K562 (cell line): ENCODE results near the gene PIK3AP1. TPM values are rescaled to one million over a fixed set of nuclear protein-coding genes. Genes with fewer than 3 reads are reported as not detected.

Experiments used
- ATAC-seq: fragments of 200-7000 bp; cut with Tn5 transposase; 3 replicates; pipeline ENCODE4 v1.9.1; 2020; ENCODE audit warnings: moderate library complexity
- BruUV-seq: library from RNA; stranded (reverse); fragments of 400-500 nt; replicated peaks from 2 replicates; lab custom pipeline; 2021; lab: Mats Ljungman, UMichigan
- CTCF ChIA-PET: fragments of 300-600 bp; formaldehyde crosslinking; extraction: SDS; loops from one replicate; lab custom pipeline; 2021; ENCODE audit warnings: low intra/inter-chr PET ratio; lab: Yijun Ruan, JAX
- POLR2A ChIA-PET: fragments of 300-600, 350-650 bp; sonication (Branson Sonifier 250); formaldehyde crosslinking; extraction: SDS; loops from one replicate; lab custom pipeline; 2021; ENCODE audit warnings: antibody characterized with exemption, inconsistent platforms; lab: Yijun Ruan, JAX
- DNase-seq, 4 experiments: peaks; one replicate each; pipeline versions ENCODE4 v3.0.0 to v3.0.0-alpha.2; 2011 to 2018; ENCODE audit warnings: low spot score in 3 of 4, mixed read lengths in 3 of 4; ENCODE audit errors: extremely low read depth in 1 of 4
- FAIRE-seq: peaks from 2 replicates; lab custom pipeline; 2011; peaks lifted over from hg19 to GRCh38; lab: Jason Lieb, UNC
- H2AFZ ChIP-seq: 2 replicates; pipeline ENCODE4 v1.6.0; 2011; ENCODE audit warnings: low read depth, low read length, control low read depth, inconsistent platforms
- H3K27ac ChIP-seq: fragments of 200-600 bp; 3 replicates; pipeline ENCODE4 v1.8.0; 2011; ENCODE audit warnings: low read depth, mild to moderate bottlenecking, control low read depth, inconsistent platforms, low read length, moderate library complexity, mixed read lengths; ENCODE audit errors: extremely low read depth
- H3K27me3 ChIP-seq, 2 experiments: fragments of 300-600 bp in 1 of 2; 2 replicates in 1 of 2; 3 replicates in 1 of 2; pipeline versions ENCODE4 v1.6.0 to v1.8.0; 2011; ENCODE audit warnings: inconsistent platforms in 2 of 2, low read length in 2 of 2, mild to moderate bottlenecking in 1 of 2, mixed read lengths in 1 of 2, moderate library complexity in 1 of 2; ENCODE audit not compliant: control insufficient read depth in 2 of 2, insufficient read depth in 2 of 2
- H3K36me3 ChIP-seq: fragments of 300-600 bp; 3 replicates; pipeline ENCODE4 v1.8.0; 2011; ENCODE audit warnings: mild to moderate bottlenecking, low read length, inconsistent platforms; ENCODE audit not compliant: control insufficient read depth, insufficient read depth
- H3K4me1 ChIP-seq, 2 experiments: fragments of 200-600 bp in 1 of 2; replicated peaks in 1 of 2; 2 replicates in 1 of 2; 3 replicates in 1 of 2; pipeline versions ENCODE4 v1.5.1 to v1.8.0; 2011; ENCODE audit warnings: inconsistent platforms in 2 of 2, low read length in 2 of 2, mild to moderate bottlenecking in 1 of 2, mixed read lengths in 1 of 2, moderate library complexity in 1 of 2; ENCODE audit not compliant: control insufficient read depth in 2 of 2, insufficient read depth in 2 of 2
- H3K4me2 ChIP-seq: 2 replicates; pipeline ENCODE4 v1.6.1; 2011; ENCODE audit warnings: low read length, control low read depth, inconsistent platforms, mixed read lengths; ENCODE audit not compliant: insufficient read depth
- H3K4me3 ChIP-seq: fragments of 200-600 bp; sonication (generic), shearing (Covaris generic); 2 replicates; pipeline ENCODE4 v1.5.1; 2016; ENCODE audit warnings: control low read depth, inconsistent platforms
- H3K79me2 ChIP-seq: fragments of 200-600 bp; 3 replicates; pipeline ENCODE4 v1.8.0; 2011; ENCODE audit warnings: low read length, inconsistent platforms; ENCODE audit not compliant: control insufficient read depth, insufficient read depth
- H3K9ac ChIP-seq, 2 experiments: 2 replicates each; pipeline versions ENCODE4 v1.6.0 to v1.6.1; 2011; ENCODE audit warnings: low read depth in 2 of 2, low read length in 2 of 2, control low read depth in 1 of 2, inconsistent platforms in 1 of 2, mild to moderate bottlenecking in 1 of 2, mixed read lengths in 1 of 2; ENCODE audit not compliant: insufficient read depth in 1 of 2
- H3K9me1 ChIP-seq: one replicate; pipeline ENCODE4 v1.6.0; 2011; ENCODE audit warnings: inconsistent platforms, mild to moderate bottlenecking, low read length, moderate library complexity; ENCODE audit not compliant: control insufficient read depth, insufficient read depth
- H3K9me3 ChIP-seq: replicated peaks from 2 replicates; pipeline ENCODE4 v1.5.1; 2011; ENCODE audit warnings: low read depth, low read length, inconsistent platforms; ENCODE audit not compliant: control insufficient read depth, insufficient read depth
- H4K20me1 ChIP-seq: replicated peaks from 2 replicates; pipeline ENCODE4 v1.6.1; 2011; ENCODE audit warnings: low read length, inconsistent platforms, mixed read lengths; ENCODE audit not compliant: control insufficient read depth, insufficient read depth
- BRCA1 ChIP-seq, 2 experiments: fragments of 450-650 bp in 1 of 2; sonication (generic) in 1 of 2; formaldehyde crosslinking in 1 of 2; IDR thresholded peaks; 2 replicates each; pipeline versions ENCODE4 v1.5.0 to v1.6.1; 2017 to 2020; ENCODE audit warnings: mild to moderate bottlenecking in 1 of 2, missing genetic modification reagents in 1 of 2
- GATAD2B ChIP-seq: fragments of 450-650 bp; IDR thresholded peaks from 2 replicates; pipeline ENCODE4 v1.6.1; 2017; ENCODE audit warnings: mild to moderate bottlenecking, borderline replicate concordance
- HOXB6 ChIP-seq: fragments of 250-450 bp; sonication (Bioruptor Pico); IDR thresholded peaks from 2 replicates; pipeline ENCODE4 v1.5.1; 2022; ENCODE audit warnings: mild to moderate bottlenecking, borderline replicate concordance
- MCM2 ChIP-seq: fragments of 450-650 bp; IDR thresholded peaks from 2 replicates; pipeline ENCODE4 v1.6.1; 2017; ENCODE audit warnings: low read depth, mild to moderate bottlenecking
- MTA3 ChIP-seq: fragments of 450-650 bp; formaldehyde crosslinking; IDR thresholded peaks from 2 replicates; pipeline ENCODE4 v1.6.1; 2017; ENCODE audit warnings: mild to moderate bottlenecking, borderline replicate concordance
- RAD21 ChIP-seq, 2 experiments: fragments of 250-450 bp in 1 of 2; fragments of 450-650 bp in 1 of 2; sonication (Bioruptor Pico) in 1 of 2; formaldehyde crosslinking in 1 of 2; IDR thresholded peaks in 1 of 2; conservative IDR thresholded peaks in 1 of 2; 2 replicates each; pipeline versions ENCODE4 v1.4.0 to v1.8.0; 2020 to 2022; ENCODE audit warnings: mild to moderate bottlenecking in 2 of 2, moderate library complexity in 1 of 2
- ZFP36 ChIP-seq: fragments of 150-350 bp; IDR thresholded peaks from 2 replicates; pipeline ENCODE4 v1.6.1; 2018; ENCODE audit warnings: low read length, low read depth; ENCODE audit not compliant: partially characterized antibody
- WGBS: fragments of 100-300 bp; shearing (Covaris generic); methylation state at CpG from one replicate; pipeline ENCODE4 v1.1.6; 2016; ENCODE audit warnings: low coverage, mixed read lengths; ENCODE audit not compliant: insufficient coverage; ENCODE audit errors: missing lambda C conversion rate; 5-methylcytosine and 5-hydroxymethylcytosine counted together
- in situ Hi-C: fragments of 300-500 bp; cut with MboI; formaldehyde crosslinking; loops from 4 replicates; pipeline ENCODE4 v1.15.0; 2018; ENCODE audit warnings: inconsistent platforms, mixed read lengths
- intact Hi-C: fragments of 100-400 bp; cut with micrococcal nuclease; formaldehyde crosslinking; loops from 2 replicates; pipeline ENCODE4 v1.14.2; 2022
- polyA plus RNA-seq, 8 experiments: library from polyadenylated mRNA; depleted of rRNA in 4 of 8; stranded (reverse) in 5 of 8; unstranded in 3 of 8; fragments of >200 nt; fragmentation: Nextera tagmentation in 2 of 8; fragmentation: Illumina TruSeq in 1 of 8; extraction: Ambion mirVana in 2 of 8; extraction: Trizol in 1 of 8; gene quantifications; 2 replicates each; pipeline versions ENCODE4 v1.2.1 to v1.2.3, GENCODE V29; 2011 to 2014; ENCODE audit warnings: inconsistent platforms in 1 of 8, missing spikeins in 1 of 8
- total RNA-seq, 7 experiments: library from RNA; depleted of rRNA in 6 of 7; stranded (reverse); fragments of >200 nt in 6 of 7; fragmentation: Illumina TruSeq in 2 of 7; extraction: Trizol in 2 of 7; gene quantifications; 2 replicates each; pipeline versions ENCODE4 v1.2.1 to v1.2.3, GENCODE V29; 2011 to 2021; ENCODE audit warnings: low replicate concordance in 1 of 7
- TF ChIP-seq, protein P1 (sequence below): fragments of 450-650 bp; IDR thresholded peaks from 2 replicates; pipeline ENCODE4 v1.6.1; 2017; ENCODE audit warnings: mild to moderate bottlenecking, moderate library complexity
- TF ChIP-seq, protein P2 (sequence below), 3 experiments: IDR thresholded peaks in 2 of 3; conservative IDR thresholded peaks in 1 of 3; 2 replicates each; pipeline ENCODE4 v1.5.1; 2011 to 2012; ENCODE audit warnings: low read length in 3 of 3, mild to moderate bottlenecking in 3 of 3, control low read depth in 2 of 3, improper control_type of control experiment in 1 of 3, inconsistent platforms in 1 of 3, low read depth in 1 of 3, mixed read lengths in 1 of 3, moderate library complexity in 1 of 3; ENCODE audit not compliant: insufficient read depth in 2 of 3
- TF ChIP-seq, protein P3 (sequence below): sonication (generic); formaldehyde crosslinking; IDR thresholded peaks from 2 replicates; pipeline ENCODE4 v1.8.0; 2022; ENCODE audit warnings: mild to moderate bottlenecking, missing genetic modification reagents

The PIK3AP1 gene
- total and polyA plus RNA-seq, 9 of the 15 experiments (the other 6 are each of a cell fraction or from before 2014, with no cell fraction given), result 0.20 to 2.4 (median 1.4) TPM

DNA sequence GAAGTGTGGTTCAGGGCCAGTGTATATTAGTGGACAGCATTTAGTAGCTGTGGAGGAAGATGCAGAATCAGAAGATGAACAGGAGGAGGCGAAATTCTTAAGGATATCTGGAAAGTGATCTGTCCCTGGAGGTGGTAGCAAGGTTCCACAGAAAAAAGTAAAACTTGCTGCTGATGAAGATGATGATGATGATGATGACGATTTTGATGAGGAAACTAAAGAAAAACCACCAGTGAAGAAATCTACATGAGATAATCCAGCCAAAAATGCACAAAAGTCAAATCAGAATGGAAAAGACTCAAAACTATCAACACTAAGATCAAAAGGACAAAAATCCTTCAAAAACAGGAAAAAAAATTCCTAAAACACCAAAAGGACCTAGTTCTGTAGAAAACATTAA lies 159.8 kb downstream of the PIK3AP1 start (continued):
- TF ChIP-seq HOXB6 (CRISPR knock-in tag), result no peak
- TF ChIP-seq GATAD2B, result no peak
- no peak for TF ChIP-seq ZFP36
- no peak for TF ChIP-seq BRCA1 (IDR thresholded peaks at IDR 0.05)
- TF ChIP-seq BRCA1 (CRISPR knock-in tag; IDR thresholded peaks at IDR 0.05), result no peak
- no peak for TF ChIP-seq MTA3

DNA sequence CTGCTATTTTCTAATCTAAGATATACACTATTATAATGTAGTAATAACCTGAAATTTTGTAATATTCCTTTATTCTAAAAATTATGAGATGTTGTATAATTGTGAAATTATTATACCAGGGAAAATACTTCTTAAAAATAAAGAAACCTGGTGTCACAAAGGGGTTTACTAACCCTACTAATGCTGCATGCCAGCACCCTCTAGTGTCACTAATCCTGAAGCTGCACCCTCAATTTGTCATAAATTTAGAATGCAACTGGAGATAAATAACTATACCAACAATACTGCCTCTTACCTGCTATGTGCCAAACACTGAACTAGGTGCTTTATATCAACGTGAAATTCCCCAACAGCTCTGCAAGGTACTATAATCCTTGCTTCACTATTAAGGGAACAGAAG lies 164.3 kb downstream of the PIK3AP1 start:
- no peaks in the 10 kb centered on the region; a peak in 1 of 5 replicates for H3K4me1 ChIP-seq
- ATAC-seq (peak; percentile 59; the same call in 2 of the 3 replicates), DNase-seq (peak in 2 of 4 experiments; percentile 5 to 22)
- no peak overlapping the region for H2AFZ ChIP-seq
- H3K9me3 ChIP-seq, result no peaks in the 10 kb centered on the region
- no TSS peak for BruUV-seq
- no peaks in the 10 kb centered on the region for H3K9me1 ChIP-seq
- CTCF ChIA-PET, result interaction anchor here (0.6 kb wide), 1 partner anchor 654 kb away, joined by 3 read pairs; no protein-coding TSS in a partner anchor
- intact Hi-C loops, result loop anchor here (5.0 kb wide), 1 partner anchor 159 kb away; no protein-coding TSS in a partner anchor
- H3K4me2 ChIP-seq, result no peak overlapping the region
- no peaks in the 10 kb centered on the region for H3K27me3 ChIP-seq
- WGBS, result 20% methylated on average over 1 of the region's 1 CpG
- TF ChIP-seq, protein P1, sequence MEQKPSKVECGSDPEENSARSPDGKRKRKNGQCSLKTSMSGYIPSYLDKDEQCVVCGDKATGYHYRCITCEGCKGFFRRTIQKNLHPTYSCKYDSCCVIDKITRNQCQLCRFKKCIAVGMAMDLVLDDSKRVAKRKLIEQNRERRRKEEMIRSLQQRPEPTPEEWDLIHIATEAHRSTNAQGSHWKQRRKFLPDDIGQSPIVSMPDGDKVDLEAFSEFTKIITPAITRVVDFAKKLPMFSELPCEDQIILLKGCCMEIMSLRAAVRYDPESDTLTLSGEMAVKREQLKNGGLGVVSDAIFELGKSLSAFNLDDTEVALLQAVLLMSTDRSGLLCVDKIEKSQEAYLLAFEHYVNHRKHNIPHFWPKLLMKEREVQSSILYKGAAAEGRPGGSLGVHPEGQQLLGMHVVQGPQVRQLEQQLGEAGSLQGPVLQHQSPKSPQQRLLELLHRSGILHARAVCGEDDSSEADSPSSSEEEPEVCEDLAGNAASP, result no peak
- TF ChIP-seq, protein P2, sequence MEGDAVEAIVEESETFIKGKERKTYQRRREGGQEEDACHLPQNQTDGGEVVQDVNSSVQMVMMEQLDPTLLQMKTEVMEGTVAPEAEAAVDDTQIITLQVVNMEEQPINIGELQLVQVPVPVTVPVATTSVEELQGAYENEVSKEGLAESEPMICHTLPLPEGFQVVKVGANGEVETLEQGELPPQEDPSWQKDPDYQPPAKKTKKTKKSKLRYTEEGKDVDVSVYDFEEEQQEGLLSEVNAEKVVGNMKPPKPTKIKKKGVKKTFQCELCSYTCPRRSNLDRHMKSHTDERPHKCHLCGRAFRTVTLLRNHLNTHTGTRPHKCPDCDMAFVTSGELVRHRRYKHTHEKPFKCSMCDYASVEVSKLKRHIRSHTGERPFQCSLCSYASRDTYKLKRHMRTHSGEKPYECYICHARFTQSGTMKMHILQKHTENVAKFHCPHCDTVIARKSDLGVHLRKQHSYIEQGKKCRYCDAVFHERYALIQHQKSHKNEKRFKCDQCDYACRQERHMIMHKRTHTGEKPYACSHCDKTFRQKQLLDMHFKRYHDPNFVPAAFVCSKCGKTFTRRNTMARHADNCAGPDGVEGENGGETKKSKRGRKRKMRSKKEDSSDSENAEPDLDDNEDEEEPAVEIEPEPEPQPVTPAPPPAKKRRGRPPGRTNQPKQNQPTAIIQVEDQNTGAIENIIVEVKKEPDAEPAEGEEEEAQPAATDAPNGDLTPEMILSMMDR (IDR thresholded peaks at IDR 0.05 in 2 of 3, conservative IDR thresholded peaks at IDR 0.05 in 1 of 3; ENCODE audit: insufficient read depth in 2 of 3, low read depth in 1 of 3, low read length in 3 of 3), result peak; percentile 23 to 54 (median 35); a peak in 4 of 6 replicates
- TF ChIP-seq, protein P3, sequence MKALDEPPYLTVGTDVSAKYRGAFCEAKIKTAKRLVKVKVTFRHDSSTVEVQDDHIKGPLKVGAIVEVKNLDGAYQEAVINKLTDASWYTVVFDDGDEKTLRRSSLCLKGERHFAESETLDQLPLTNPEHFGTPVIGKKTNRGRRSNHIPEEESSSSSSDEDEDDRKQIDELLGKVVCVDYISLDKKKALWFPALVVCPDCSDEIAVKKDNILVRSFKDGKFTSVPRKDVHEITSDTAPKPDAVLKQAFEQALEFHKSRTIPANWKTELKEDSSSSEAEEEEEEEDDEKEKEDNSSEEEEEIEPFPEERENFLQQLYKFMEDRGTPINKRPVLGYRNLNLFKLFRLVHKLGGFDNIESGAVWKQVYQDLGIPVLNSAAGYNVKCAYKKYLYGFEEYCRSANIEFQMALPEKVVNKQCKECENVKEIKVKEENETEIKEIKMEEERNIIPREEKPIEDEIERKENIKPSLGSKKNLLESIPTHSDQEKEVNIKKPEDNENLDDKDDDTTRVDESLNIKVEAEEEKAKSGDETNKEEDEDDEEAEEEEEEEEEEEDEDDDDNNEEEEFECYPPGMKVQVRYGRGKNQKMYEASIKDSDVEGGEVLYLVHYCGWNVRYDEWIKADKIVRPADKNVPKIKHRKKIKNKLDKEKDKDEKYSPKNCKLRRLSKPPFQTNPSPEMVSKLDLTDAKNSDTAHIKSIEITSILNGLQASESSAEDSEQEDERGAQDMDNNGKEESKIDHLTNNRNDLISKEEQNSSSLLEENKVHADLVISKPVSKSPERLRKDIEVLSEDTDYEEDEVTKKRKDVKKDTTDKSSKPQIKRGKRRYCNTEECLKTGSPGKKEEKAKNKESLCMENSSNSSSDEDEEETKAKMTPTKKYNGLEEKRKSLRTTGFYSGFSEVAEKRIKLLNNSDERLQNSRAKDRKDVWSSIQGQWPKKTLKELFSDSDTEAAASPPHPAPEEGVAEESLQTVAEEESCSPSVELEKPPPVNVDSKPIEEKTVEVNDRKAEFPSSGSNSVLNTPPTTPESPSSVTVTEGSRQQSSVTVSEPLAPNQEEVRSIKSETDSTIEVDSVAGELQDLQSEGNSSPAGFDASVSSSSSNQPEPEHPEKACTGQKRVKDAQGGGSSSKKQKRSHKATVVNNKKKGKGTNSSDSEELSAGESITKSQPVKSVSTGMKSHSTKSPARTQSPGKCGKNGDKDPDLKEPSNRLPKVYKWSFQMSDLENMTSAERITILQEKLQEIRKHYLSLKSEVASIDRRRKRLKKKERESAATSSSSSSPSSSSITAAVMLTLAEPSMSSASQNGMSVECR (CRISPR knock-in tag), result no peak
- TF ChIP-seq RAD21 (CRISPR knock-in tag; conservative IDR thresholded peaks at IDR 0.05 in 1 of 2, IDR thresholded peaks at IDR 0.05 in 1 of 2), result peak in 1 of 2 experiments; percentile 40; a peak in 2 of 4 replicates
- no peak for TF ChIP-seq MCM2
- TF ChIP-seq, all 486 proteins: peak for 2
- H3K27ac ChIP-seq, result no peak overlapping the region
- H3K4me3 ChIP-seq, result no peak overlapping the region
- H3K9ac ChIP-seq, result no peak overlapping the region
- POLR2A ChIA-PET, result interaction anchor here (1.2 kb wide), 1 partner anchor 22 kb away, joined by 3 read pairs; no protein-coding TSS in a partner anchor
- no peaks in the 10 kb centered on the region for H4K20me1 ChIP-seq
- no peak for FAIRE-seq
- peaks cover 82% of the 10 kb centered on the region; the same call in 2 of the 3 replicates for H3K36me3 ChIP-seq
- in situ Hi-C loops, result no loop called here
- H3K79me2 ChIP-seq, result no peaks in the 10 kb centered on the region
